ENCODE measurements around the gene ZNF516.

- no peak for TF ChIP-seq CTCF (IDR thresholded peaks at IDR 0.05; ENCODE audit: insufficient read depth, low read length)
- no peak for TF ChIP-seq REST (IDR thresholded peaks at IDR 0.05; ENCODE audit: insufficient replicate concordance, low read depth)
- no peak for TF ChIP-seq GABPA (IDR thresholded peaks at IDR 0.05; ENCODE audit: low read depth)
- no peak for TF ChIP-seq POLR2AphosphoS5 (IDR thresholded peaks at IDR 0.05; ENCODE audit: low read depth)
- no peak for TF ChIP-seq SPI1 (IDR thresholded peaks at IDR 0.05; ENCODE audit: borderline replicate concordance, low read depth)
These were observed 10.6 kb upstream of the ZNF516 start for GRCh38 chr18:76505614-76506013.
